ENCODE results near the gene SLC4A1AP. TPM values are rescaled to one million over a fixed set of nuclear protein-coding genes. Genes with fewer than 3 reads are reported as not detected.

Gene SLC4A1AP
- total RNA-seq, 1 experiment from 2014 or later: 27.8 TPM

- no TSS peak for BruUV-seq (replicated peaks)
- no peak for TF ChIP-seq CTCF (IDR thresholded peaks at IDR 0.05; ENCODE audit: unreplicated experiment)
- no peak overlapping the region for H3K4me3 Mint-ChIP-seq (ENCODE audit: low read depth, unreplicated experiment)
- peaks cover 12% of the 10 kb centered on the region for H3K4me1 Mint-ChIP-seq (ENCODE audit: low read depth, unreplicated experiment)
- no peak for DNase-seq
- H3K27ac Mint-ChIP-seq (ENCODE audit: unreplicated experiment): no peak overlapping the region
- intact Hi-C loops (cut with micrococcal nuclease; ENCODE audit: unreplicated experiment): no loop called here
- H3K36me3 Mint-ChIP-seq (ENCODE audit: insufficient read depth, unreplicated experiment): peaks cover 8% of the 10 kb centered on the region
- CTCF ChIA-PET: interaction anchor here (1.2 kb wide), 1 partner anchor 14 kb away, joined by 3 read pairs; no protein-coding TSS in a partner anchor
- no peaks in the 10 kb centered on the region for H3K27me3 Mint-ChIP-seq (ENCODE audit: unreplicated experiment)
- H3K9me3 Mint-ChIP-seq (ENCODE audit: low read depth, unreplicated experiment): no peaks in the 10 kb centered on the region
These were observed 26.4 kb downstream of the SLC4A1AP start for GRCh38 chr2:27690052-27690451.

GRCh38 chr2:27697660-27698059 lies 34.0 kb downstream of the SLC4A1AP start:
- CTCF ChIA-PET: no interaction called here
- BruUV-seq (replicated peaks): no TSS peak
- H3K4me3 Mint-ChIP-seq (ENCODE audit: low read depth, unreplicated experiment): no peak overlapping the region
- H3K9me3 Mint-ChIP-seq (ENCODE audit: low read depth, unreplicated experiment): no peaks in the 10 kb centered on the region
- TF ChIP-seq CTCF (IDR thresholded peaks at IDR 0.05; ENCODE audit: unreplicated experiment): no peak
- H3K27me3 Mint-ChIP-seq (ENCODE audit: unreplicated experiment): no peaks in the 10 kb centered on the region
- H3K36me3 Mint-ChIP-seq (ENCODE audit: insufficient read depth, unreplicated experiment): peaks cover 4% of the 10 kb centered on the region
- H3K27ac Mint-ChIP-seq (ENCODE audit: unreplicated experiment): no peak overlapping the region
- no peak for DNase-seq
- no peaks in the 10 kb centered on the region for H3K4me1 Mint-ChIP-seq (ENCODE audit: low read depth, unreplicated experiment)
- intact Hi-C loops (cut with micrococcal nuclease; ENCODE audit: unreplicated experiment): no loop called here

GRCh38 chr2:27701676-27702075 lies 38.0 kb downstream of the SLC4A1AP start:
- Mint-ChIP-seq H3K4me3 (ENCODE audit: low read depth, unreplicated experiment) (no peak overlapping the region), H3K9me3 (ENCODE audit: low read depth, unreplicated experiment) (no peaks in the 10 kb centered on the region), H3K4me1 (ENCODE audit: low read depth, unreplicated experiment) (peaks cover 31% of the 10 kb centered on the region), H3K36me3 (ENCODE audit: insufficient read depth, unreplicated experiment) (peaks cover 9% of the 10 kb centered on the region), H3K27me3 (ENCODE audit: unreplicated experiment) (no peaks in the 10 kb centered on the region), H3K27ac (ENCODE audit: unreplicated experiment) (no peak overlapping the region)
- TF ChIP-seq CTCF (IDR thresholded peaks at IDR 0.05; ENCODE audit: unreplicated experiment): no peak
- intact Hi-C loops (cut with micrococcal nuclease; ENCODE audit: unreplicated experiment): loop anchor here (2.0 kb wide), 1 partner anchor 695 kb away; no protein-coding TSS in a partner anchor
- CTCF ChIA-PET: interaction anchor here (0.5 kb wide), 1 partner anchor 1280 kb away, joined by 3 read pairs; no protein-coding TSS in a partner anchor
- BruUV-seq (replicated peaks): no TSS peak
- no peak for DNase-seq

- no peak overlapping the region for H3K4me3 Mint-ChIP-seq (ENCODE audit: low read depth, unreplicated experiment)
- no peak for TF ChIP-seq CTCF (IDR thresholded peaks at IDR 0.05; ENCODE audit: unreplicated experiment)
- no peaks in the 10 kb centered on the region for H3K9me3 Mint-ChIP-seq (ENCODE audit: low read depth, unreplicated experiment)
- H3K4me1 Mint-ChIP-seq (ENCODE audit: low read depth, unreplicated experiment): peaks cover 31% of the 10 kb centered on the region
- no peaks in the 10 kb centered on the region for H3K27me3 Mint-ChIP-seq (ENCODE audit: unreplicated experiment)
- no peak overlapping the region for H3K27ac Mint-ChIP-seq (ENCODE audit: unreplicated experiment)
- no peak for DNase-seq
- no TSS peak for BruUV-seq (replicated peaks)
- intact Hi-C loops (cut with micrococcal nuclease; ENCODE audit: unreplicated experiment): loop anchor here (2.0 kb wide), 1 partner anchor 694 kb away; no protein-coding TSS in a partner anchor
- peaks cover 9% of the 10 kb centered on the region for H3K36me3 Mint-ChIP-seq (ENCODE audit: insufficient read depth, unreplicated experiment)
- CTCF ChIA-PET: interaction anchor here (0.5 kb wide), 1 partner anchor 1279 kb away, joined by 3 read pairs; no protein-coding TSS in a partner anchor
These were observed 38.6 kb downstream of the SLC4A1AP start for GRCh38 chr2:27702302-27702701.

Measured in Calu3 (cell line).